Left lobe of liver (tissue), 2 donors: ENCODE data around the gene TCAF1. TPM values are rescaled to one million over a fixed set of nuclear protein-coding genes. Genes with fewer than 3 reads are reported as not detected.
"Not testable (repeated sequence)": the region's sequence is repeated elsewhere in the genome, so short reads cannot be mapped to it uniquely, and the experiment has no call there.

Experiments used
- ATAC-seq: fragments of 200-7000 bp; cut with Tn5 transposase; one replicate; pipeline ENCODE4 v1.9.1; 2020; ENCODE audit warnings: mild to moderate bottlenecking, moderate library complexity
- DNase-seq: peaks from one replicate; pipeline ENCODE4 v3.0.0-alpha.2; 2020; ENCODE audit warnings: low spot score
- total RNA-seq: library from RNA; stranded (reverse); gene quantifications from one replicate; pipeline ENCODE4 v1.2.1, GENCODE V29; 2021
- donor health status: DM: no; HTN: no; CAD: no; lungs with moderate emphysema.
- donor health status: DM: no; HTN: yes; CAD: no.

TCAF1 gene
- total RNA-seq, 1 donor from 2014 or later, result 56.1 TPM

DNA sequence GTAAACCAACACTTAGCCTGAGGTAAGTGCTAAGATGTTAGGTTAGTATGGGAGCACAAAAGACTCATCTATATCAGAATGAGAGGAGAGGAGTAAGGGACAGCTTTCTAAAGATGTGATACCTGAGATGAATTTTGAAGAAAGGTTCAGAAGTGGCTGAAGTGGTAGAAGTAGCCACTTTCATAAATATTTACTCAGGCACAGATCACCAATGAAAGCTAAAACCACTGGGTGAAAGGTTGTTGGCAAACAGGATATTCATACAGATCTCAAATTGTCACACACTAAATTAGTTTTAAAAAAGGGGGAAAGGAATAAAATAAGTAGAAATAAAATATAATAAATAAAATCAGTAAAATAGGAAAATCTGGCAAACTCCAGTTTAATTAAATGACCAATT lies 30.4 kb downstream of the TCAF1 start:
- not testable (repeated sequence) for DNase-seq
- ATAC-seq, result peak; percentile 87

DNA sequence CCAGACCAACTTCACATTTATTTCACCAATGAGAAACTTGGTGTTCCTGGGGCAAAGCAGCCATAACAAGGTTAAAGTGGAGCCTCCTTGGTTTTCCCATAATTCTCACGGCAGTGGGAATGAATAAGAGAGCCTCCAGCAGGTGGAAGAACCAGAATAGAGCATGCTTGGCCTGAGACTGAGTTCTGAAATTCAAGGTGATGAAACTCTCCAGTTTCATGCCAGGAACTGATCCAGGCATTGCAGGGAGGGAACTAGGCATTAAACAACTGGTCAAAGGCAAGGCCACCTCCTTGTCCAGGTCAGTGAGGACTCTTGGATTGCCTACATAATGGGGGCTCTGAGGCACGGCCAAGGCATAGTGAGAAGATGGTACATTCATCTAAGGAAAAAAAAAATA lies 44.0 kb downstream of the TCAF1 start:
- peak; percentile 82 for ATAC-seq

DNA sequence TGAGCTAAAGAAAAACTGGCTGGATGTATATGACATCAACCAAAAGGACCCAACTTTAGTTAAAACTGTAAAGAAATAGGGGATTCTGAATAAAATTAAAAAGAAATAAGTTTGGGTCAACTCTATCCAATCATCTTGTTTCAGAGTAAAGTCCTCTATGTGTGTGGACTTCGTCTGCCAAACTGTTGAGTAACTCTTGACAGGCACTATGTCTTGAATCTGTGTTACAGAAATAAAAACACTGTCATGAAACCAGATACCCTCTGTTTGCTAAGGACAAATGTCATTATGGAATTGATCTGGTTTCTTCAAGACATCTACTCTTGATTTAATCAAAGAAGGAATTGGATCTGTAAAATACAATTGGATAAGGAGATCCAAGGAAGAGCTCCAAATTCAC lies 46.5 kb downstream of the TCAF1 start:
- DNase-seq, result not testable (repeated sequence)
- peak; percentile 83 for ATAC-seq

More for the DNA sequence above, 44.0 kb downstream of the TCAF1 start:
- DNase-seq, result not testable (repeated sequence)

DNA sequence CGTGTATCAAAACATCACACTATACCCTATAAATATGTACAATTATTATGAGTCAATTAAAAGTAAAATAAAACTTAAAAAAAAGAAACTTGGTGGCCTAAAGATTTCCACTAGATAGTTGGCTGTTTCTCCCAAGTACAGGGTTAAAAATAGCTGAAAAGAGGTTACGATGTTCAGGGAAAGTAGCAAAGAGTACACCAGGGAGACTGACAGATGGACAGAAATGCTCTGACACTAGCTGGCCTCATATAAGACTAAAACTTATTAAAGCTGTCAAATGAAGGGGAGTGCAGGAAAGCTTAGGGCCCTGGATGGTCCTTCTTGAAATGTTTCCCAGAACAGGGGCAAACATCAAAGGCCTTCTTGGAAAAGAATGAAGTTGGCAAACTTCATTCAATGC lies 51.3 kb downstream of the TCAF1 start:
- no peak for DNase-seq

DNA sequence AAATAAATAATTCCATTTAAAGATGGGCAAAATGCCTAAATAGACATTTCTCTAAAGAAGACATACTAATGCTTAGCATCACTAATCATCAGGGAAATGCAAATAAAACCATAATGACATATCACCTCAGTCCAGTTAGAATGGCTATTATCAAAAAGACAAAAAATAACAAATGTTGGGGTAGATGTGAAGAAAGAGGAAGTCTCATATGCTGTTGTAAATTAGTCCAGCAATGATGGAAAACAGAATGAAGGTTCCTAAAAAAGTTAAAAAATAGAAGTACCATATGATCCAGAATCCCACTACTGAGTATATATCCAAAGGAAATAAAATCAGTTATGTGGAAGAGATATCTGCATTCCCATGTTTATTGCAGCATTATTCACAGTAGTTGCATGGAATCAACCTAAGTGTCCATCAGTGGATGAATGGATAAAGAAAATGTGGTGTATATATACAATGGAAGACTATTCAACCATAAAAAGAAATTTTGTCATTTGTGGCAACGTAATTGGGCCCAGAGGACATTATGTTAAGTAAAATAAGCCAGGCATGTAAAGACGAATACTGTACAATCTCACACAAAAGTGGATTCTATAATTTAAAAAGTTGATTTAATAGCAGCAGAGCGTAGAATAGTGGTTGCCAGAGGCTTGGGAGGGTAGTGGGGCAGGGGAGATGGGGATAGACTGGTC lies 52.0 kb downstream of the TCAF1 start:
- DNase-seq, result no peak
- no peak for ATAC-seq

More for the DNA sequence above, 51.3 kb downstream of the TCAF1 start:
- no peak for ATAC-seq

DNA sequence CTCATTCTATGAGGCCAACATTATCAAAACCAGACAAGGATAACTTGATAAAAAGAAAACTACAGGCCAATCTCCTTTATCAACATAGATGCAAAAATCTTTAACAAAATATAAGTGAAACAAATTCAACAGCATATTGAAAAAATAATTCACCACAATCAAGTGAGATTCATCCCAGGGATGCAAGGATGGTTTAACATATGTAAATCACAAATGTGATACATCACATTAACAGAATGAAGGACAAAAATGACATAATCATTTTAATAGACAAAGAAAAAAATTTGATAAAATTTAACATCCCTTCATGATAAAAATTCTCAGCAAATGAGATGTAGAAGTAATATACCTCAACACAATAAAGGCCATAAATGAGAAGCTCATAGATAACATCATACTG lies 53.8 kb downstream of the TCAF1 start:
- no peak for ATAC-seq
- DNase-seq, result no peak

DNA sequence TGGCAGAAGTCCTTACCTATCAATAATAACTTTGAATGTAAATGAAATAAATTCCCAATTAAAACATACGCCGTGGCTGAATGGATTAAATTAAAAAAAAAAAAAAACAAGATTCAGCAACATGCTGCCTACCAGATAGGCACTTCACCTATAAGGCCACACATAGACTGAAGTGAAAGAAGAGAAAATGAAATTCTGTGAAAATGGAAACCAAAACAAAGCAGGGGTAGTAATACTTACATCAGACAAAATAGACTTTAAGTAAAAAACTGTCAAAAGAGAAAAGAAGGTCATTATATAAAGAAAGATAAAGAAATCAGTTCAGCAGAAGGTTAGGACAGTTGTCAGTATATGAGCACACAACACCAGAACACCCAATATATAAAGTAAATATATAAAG lies 55.3 kb downstream of the TCAF1 start:
- ATAC-seq (no peak), DNase-seq (no peak)

DNA sequence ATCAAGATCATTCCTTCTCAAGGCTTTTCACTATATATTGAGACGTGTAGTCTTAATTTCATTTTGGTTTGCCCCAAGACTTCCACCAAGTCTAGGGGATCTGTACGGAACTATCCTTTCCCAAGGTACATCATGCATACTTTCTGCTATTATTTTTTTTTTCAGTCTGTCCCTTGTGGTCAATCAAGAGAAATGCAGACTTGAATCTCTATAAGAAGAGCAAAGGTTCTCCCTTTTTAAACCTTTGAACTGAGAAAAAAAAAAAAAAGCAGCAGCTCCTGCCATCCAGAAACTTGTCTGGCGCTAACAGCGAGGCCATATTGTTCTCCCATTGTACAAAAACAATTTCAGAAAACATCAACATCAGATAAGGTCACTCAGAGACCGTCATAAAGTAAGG lies 60.3 kb downstream of the TCAF1 start:
- not testable (repeated sequence) for DNase-seq, ATAC-seq

DNA sequence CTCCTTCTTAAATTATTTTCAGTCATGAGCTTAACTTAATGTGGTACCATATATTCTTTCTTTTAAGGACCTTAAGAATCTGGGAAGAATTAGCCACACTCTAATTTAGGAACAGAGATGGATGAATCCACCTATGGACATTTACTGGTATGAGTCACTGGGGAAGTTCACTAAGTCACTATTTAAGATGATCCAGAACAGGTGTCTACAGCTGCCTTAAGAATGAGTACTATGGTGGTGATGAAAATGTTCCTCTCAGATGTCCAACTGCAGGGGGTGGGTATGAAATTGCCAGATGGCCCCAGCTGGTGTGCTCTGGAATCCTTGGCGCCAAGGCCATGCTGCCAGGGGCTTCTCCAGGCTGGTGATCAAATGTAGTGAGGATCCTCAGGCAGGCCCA lies 61.9 kb downstream of the TCAF1 start:
- ATAC-seq, DNase-seq: not testable (repeated sequence)

DNA sequence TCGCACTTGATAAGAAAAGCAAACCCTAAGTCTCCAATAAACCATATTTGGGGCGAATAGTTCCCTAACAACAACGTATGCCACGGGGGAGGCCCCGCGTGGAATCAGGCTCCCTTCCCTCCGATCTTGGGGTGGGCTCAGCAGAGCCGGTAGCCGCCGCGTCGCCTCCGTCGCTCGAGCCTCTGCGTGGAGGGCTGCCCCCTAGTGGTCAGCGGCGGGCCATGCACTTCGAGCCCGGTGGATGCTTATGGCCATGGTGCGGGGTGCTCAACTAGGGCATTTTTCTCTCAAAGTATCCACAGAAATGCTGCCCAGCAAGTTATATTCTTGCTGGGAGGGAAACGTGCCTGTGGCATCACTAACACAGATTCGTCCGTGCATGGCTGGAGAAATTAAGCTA lies 64.8 kb downstream of the TCAF1 start:
- DNase-seq (peak; percentile 93), ATAC-seq (peak; percentile 87)

DNA sequence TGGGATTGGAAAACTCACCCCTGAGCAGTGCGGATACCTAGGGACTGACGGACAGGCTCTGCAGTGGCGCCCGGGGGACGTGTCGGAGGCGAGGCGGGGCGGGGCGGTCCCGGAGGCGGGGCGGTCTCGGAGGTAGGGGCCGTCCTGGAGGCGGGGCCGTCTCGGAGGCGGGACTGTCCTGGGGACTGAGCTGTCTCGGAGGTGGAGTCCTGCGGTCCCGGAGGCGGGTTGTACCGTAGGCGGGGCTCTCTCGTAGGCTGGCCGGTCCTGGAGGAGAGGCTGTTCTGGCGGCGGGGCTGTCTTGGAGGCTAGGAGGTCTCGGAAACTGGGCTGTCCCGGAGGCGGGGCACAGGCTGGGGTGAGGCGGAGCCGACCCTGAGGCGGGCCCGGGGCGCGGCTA lies 65.4 kb downstream of the TCAF1 start:
- ATAC-seq (peak; percentile 91), DNase-seq (peak; percentile 81)

DNA sequence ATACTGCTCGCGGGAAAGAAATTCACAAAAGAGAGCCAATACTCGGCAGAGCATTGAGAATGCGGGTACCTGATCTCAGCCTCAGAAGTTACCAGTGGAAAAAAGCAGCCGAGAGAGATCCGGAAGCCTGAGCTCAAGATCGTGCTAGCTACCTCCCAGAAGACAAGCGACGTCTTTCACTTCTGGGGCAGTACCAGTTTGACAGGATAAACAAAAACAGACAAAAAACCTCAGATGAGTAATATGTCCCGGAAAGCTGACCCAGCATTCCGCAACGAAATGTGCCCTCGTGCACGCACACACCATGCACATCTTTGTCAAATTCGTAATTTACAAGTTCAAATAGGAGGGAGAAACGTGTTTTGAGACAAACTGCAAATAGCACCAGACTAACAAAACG lies 65.9 kb downstream of the TCAF1 start:
- ATAC-seq, result peak; percentile 5
- not testable (repeated sequence) for DNase-seq

DNA sequence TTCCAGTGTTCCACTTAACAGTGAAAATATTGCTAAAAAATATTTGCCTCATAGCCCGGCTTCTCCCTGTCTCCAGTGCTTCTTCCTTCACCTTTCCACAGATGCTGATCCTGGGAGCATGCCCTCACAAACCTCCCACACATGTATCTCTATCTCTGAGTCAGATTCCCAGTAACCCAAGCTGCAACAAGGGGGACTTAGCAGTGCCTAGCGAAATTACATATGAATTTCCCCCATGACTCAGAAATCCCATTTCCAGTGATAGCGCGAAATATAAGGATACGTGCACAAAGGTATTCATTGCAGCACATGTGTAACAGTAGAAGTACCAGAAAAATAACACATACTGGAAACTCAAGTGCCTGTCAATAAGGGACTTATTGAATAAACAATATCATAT lies 75.4 kb downstream of the TCAF1 start:
- not testable (repeated sequence) for DNase-seq, ATAC-seq

DNA sequence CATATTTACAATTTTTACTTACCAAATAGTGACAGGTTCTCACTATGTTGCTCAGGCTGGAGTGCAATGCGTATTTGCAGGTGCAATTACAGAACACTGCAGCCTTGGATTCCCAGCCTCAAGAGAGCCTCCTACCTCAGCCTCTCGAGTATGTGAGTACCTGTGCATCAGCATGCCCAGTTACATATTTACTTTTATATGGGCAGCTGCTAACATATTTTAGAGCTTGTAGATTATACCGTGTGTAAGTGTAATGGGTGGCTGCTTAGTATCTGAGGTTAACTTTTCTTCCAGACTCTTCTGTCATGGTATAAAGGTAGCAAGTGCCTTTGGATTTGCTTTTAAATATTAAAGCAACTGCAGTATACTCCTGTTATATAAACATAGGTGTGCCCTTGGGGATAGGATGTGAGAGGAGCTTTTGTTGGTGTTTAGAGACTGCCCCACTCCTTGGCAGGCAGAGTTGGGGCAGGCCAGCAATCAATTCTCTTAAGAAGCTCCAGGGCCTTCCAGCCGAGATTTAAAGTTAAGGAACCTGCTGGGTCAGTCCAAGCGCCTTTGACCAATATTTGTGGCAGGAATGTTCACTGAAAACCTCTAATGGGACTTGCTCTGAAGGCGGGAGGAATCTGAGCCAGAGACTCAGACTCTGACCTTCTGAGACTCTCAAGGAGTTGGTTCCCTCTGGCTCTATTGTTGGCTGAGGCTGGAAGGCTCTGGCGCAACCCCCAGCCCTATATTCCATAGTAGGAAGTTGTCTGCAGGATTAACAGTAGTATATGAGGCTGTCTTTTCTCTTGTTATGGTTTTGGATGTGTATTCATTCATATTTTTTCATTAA lies 77.5 kb downstream of the TCAF1 start:
- DNase-seq, result not testable (repeated sequence)

DNA sequence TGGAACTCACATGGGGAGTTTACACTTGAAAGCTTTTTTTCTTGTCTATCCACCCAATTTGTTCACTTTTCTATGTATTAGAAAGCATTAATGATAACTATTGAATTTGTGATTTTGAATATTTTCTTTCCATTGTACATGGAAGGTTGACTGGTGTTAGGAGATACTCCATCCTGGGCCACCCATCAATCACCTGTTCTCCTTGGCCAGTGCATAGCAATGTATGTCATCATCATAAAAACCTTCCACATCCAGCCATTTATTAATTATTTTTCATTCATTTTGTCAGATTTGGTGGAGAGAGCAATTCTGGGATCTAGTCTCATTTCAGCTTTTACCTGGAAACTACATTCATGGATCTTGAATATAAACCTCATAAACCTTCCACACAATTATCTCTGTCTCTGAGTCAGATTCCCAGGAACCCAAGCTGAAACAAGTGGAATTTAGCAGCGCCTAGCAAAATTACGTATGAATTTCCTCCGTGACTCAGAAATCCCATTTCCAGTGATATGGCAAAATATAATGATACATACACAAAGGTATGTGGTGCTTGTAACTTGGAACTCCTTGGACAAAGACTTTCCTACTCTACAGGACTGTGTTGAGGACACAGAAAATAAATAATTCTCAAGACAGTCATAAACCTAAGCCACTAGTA lies 78.2 kb downstream of the TCAF1 start:
- not testable (repeated sequence) for ATAC-seq, DNase-seq

More for the DNA sequence above, 77.5 kb downstream of the TCAF1 start:
- not testable (repeated sequence) for ATAC-seq

DNA sequence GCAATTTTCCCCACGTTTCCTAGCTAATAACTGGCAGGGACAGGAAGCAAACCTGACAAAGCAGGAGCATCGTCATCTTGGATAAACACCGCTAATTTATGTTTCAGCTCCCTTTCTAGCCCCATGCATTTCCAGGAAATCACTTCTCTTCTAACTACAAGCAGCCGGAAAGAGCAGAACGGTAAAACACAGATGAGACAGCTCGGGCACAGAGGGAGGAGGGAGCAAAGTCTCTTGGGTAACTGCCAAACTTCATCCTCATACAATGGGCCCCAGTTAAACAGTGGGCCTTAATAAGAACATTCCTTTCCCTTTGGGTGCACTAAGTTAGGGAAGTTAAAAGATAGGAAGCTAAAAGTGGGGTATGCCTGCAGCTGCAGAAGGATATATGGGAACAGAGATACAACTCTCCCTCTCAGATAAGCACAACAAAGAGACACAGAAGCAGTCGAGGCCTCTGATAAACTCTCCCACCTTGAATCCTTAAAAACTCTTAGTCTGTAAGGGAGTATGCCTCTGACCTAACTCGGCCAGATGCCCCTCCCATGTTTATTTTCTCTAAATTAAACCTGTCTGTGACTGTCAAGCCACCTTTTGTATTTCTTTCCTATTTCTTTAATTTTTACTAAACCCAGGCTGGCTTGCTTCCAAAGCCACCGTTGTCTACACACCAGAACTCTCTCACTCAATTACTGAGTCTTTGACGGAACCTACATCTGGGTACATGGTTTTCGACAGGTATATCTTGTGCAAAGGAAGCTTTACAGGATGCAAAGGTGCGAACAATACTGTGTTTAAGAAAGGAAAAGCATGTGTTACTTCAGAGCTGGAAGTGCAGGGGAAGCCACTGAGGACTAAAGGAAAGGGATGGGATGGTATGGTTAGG lies 80.3 kb downstream of the TCAF1 start:
- ATAC-seq, result peak; percentile 59

DNA sequence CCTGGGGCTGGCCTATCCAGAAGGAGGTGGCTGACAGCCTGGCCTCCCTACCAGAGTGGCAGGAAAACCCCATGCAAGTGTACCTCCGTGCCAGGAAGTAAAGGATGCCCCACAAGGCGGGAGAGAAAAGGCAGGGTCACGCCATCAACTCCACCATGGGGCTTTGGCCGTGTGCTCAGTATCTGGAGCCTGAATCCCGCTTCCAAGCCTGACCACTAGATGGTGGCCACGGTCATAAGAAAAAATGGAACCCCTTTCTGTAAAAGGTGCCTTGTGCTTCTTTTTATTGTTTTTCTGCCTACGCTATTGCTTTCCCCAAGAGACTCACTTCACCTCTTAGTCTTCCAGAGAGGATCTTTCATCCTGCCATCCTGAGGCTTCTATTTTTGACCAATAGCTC lies 84.1 kb downstream of the TCAF1 start:
- peak; percentile 49 for ATAC-seq

More for the DNA sequence above, 80.3 kb downstream of the TCAF1 start:
- not testable (repeated sequence) for DNase-seq

DNA sequence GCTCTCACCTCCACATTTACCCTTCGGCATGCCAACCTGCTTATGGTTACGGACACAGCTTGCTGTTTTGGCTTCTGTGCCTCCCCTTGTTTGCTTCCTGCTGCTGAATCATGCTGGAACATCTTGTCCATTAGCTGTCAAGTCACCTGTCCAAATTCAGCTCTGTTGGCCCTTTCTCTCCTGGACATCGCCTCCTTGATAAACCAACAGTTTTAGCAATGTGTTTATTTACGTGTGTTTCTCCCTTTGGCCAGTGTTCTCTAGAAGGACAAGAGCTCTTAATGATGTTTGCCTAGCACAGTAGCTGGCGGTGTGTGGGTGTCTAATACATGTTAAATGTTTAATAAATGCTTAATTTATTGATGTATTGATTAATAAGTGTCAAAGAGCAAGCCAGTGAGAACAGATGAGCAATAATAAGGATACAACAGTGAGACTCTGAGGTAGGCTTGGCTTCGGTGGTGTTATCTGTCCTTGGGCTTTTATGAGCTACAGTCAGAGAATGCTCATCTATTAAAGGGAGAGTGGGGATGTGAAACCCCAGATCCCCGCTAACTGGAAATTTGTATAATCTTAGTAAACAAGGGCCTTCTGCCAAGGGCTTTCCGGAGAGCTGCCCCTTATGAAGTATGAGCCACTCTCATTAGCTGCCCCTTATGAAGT lies 85.4 kb downstream of the TCAF1 start:
- DNase-seq, result peak; percentile 29
- peak; percentile 88 for ATAC-seq

More for the DNA sequence above, 84.1 kb downstream of the TCAF1 start:
- DNase-seq, result not testable (repeated sequence)

DNA sequence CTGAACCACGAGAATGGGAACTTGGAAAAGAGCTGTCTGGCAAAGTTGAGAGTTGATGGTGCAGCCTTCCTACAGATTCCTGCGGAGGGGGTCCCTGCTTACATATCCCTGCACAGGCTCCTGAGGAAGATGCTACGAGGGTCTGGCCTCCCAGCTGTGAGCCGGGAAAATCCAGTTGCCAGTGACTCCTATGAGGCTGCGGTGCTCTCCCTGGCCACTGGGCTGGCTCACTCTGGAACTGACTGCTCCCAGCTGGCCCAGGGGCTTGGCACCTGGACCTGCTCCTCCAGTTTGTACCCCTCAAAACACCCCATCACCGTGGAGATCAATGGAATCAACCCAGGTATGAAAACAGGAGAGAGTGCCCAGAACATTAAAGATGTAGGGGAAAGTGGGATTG lies 91.3 kb downstream of the TCAF1 start:
- ATAC-seq, DNase-seq: not testable (repeated sequence)

DNA sequence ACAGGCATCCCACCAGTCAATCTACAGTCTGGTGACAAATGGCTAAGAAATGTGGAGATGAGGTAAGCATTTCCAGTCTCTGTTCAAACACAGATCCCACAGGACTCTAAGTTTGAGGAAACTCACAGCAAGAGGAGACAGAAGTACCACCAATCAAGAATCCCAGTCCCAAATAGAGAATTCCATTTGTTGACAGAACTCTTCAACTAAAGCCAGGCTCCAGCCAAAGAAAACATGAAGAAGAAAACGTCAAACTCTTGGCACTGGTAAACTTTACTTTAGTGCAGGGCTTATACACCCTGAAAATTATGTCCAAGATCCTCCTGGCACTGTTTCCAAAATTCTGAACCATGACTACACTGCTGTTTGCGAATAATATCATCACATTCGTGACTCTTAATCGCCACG lies 95.3 kb downstream of the TCAF1 start:
- ATAC-seq, result peak; percentile 75
- DNase-seq, result not testable (repeated sequence)
